Umbilical cord (tissue), 2 donors: ENCODE measurements around the gene MAMDC2. TPM values are rescaled to one million over a fixed set of nuclear protein-coding genes. Genes with fewer than 3 reads are reported as not detected.
A peak's percentile ranks its signal among the peaks of the same experiment; 100 is the strongest.

Source experiments
- DNase-seq: peaks from one replicate; pipeline ENCODE4 v3.0.0-alpha.2; 2015; ENCODE audit warnings: low spot score
- total RNA-seq: library from RNA; depleted of rRNA; stranded (reverse); fragments of >200 nt; gene quantifications from one replicate; pipeline ENCODE4 v1.2.3, GENCODE V29; 2014; ENCODE audit warnings: low replicate concordance; ENCODE audit not compliant: insufficient read depth

MAMDC2 gene
- total RNA-seq, 1 donor from 2014 or later: 3.1 TPM

GRCh38 chr9:70133253-70134208, 89.9 kb downstream of the MAMDC2 start:
- peak; percentile 25 for DNase-seq

- no peak for DNase-seq
These were observed 90.7 kb downstream of the MAMDC2 start for GRCh38 chr9:70134360-70134759.

- no peak for DNase-seq
These were observed 91.5 kb downstream of the MAMDC2 start for GRCh38 chr9:70135176-70135575.

GRCh38 chr9:70136632-70137031, 93.0 kb downstream of the MAMDC2 start:
- no peak for DNase-seq

- no peak for DNase-seq
These were observed 93.9 kb downstream of the MAMDC2 start for GRCh38 chr9:70137577-70137976.

GRCh38 chr9:70142101-70142500, 98.5 kb downstream of the MAMDC2 start:
- no peak for DNase-seq

GRCh38 chr9:70143394-70144130, 99.9 kb downstream of the MAMDC2 start:
- DNase-seq: no peak

GRCh38 chr9:70144131-70144503, 100.5 kb downstream of the MAMDC2 start:
- no peak for DNase-seq

- no peak for DNase-seq
These were observed 102.3 kb downstream of the MAMDC2 start for GRCh38 chr9:70145981-70146380.

GRCh38 chr9:70147196-70147595, 103.5 kb downstream of the MAMDC2 start:
- DNase-seq: no peak

GRCh38 chr9:70147651-70148050, 104.0 kb downstream of the MAMDC2 start:
- no peak for DNase-seq

- peak; percentile 28 for DNase-seq
These were observed 108.7 kb downstream of the MAMDC2 start for GRCh38 chr9:70152350-70152749.

GRCh38 chr9:70156729-70157128, 113.1 kb downstream of the MAMDC2 start:
- DNase-seq: no peak

- DNase-seq: no peak
These were observed 116.0 kb downstream of the MAMDC2 start for GRCh38 chr9:70159630-70160029.

GRCh38 chr9:70160686-70161600, 117.3 kb downstream of the MAMDC2 start:
- peak; percentile 53 for DNase-seq

GRCh38 chr9:70165006-70165602, 121.5 kb downstream of the MAMDC2 start:
- DNase-seq: no peak

- DNase-seq: no peak
These were observed 124.9 kb downstream of the MAMDC2 start for GRCh38 chr9:70168521-70168920.

GRCh38 chr9:70169222-70169621, 125.6 kb downstream of the MAMDC2 start:
- no peak for DNase-seq

- DNase-seq: no peak
These were observed 126.6 kb downstream of the MAMDC2 start for GRCh38 chr9:70170151-70170790.

- DNase-seq: no peak
These were observed 128.9 kb downstream of the MAMDC2 start for GRCh38 chr9:70172532-70172931.

GRCh38 chr9:70177121-70177520, 133.5 kb downstream of the MAMDC2 start:
- DNase-seq: no peak
